Measurements from ENCODE around the gene RRP1B. TPM values are rescaled to one million over a fixed set of nuclear protein-coding genes. Genes with fewer than 3 reads are reported as not detected.

RRP1B gene
- total and polyA plus RNA-seq, 5 donors, result 4.7 to 12.5 (median 11.2) TPM

GRCh38 chr21:43737158-43737950 lies 78.0 kb downstream of the RRP1B start:
- DNase-seq (peak in 1 of 3 donors; percentile 51), ATAC-seq (no peak)
- Histone ChIP-seq H3K4me3 (ENCODE audit: low read length) (no peak overlapping the region), H3K4me1 (ENCODE audit: control insufficient read depth, insufficient read depth, low read length) (peaks cover 7% of the 10 kb centered on the region), H3K27ac (ENCODE audit: low read length) (no peak overlapping the region), H3K9me3 (ENCODE audit: control insufficient read depth, low read length) (no peaks in the 10 kb centered on the region), H3K27me3 (ENCODE audit: control insufficient read depth, insufficient read depth) (no peaks in the 10 kb centered on the region)
- intact Hi-C loops (cut with DNase I), result no loop called here
- 92% methylated on average over 35 of the region's 35 CpGs for WGBS

- Histone ChIP-seq H3K4me1 (ENCODE audit: control insufficient read depth, insufficient read depth, low read length) (peaks cover 2% of the 10 kb centered on the region), H3K27ac (ENCODE audit: low read length) (no peak overlapping the region), H3K27me3 (ENCODE audit: control insufficient read depth, insufficient read depth) (no peaks in the 10 kb centered on the region), H3K9me3 (ENCODE audit: control insufficient read depth, low read length) (no peaks in the 10 kb centered on the region), H3K4me3 (ENCODE audit: low read length) (no peak overlapping the region)
- ATAC-seq, result peak in 1 of 2 donors; percentile 25
- intact Hi-C loops (cut with DNase I), result loop anchor here in 1 of 4 donors (10.0 kb wide), 1 partner anchor 65 kb away; no protein-coding TSS in a partner anchor
- 89% methylated on average over 25 of the region's 25 CpGs for WGBS
- no peak for DNase-seq
These were observed 80.5 kb downstream of the RRP1B start for GRCh38 chr21:43739621-43740435.

- WGBS, result 45% methylated on average over 25 of the region's 25 CpGs
- H3K9me3 ChIP-seq (ENCODE audit: control insufficient read depth, low read length), result no peaks in the 10 kb centered on the region
- H3K4me1 ChIP-seq (ENCODE audit: control insufficient read depth, insufficient read depth, low read length), result no peaks in the 10 kb centered on the region
- intact Hi-C loops (cut with DNase I), result loop anchor here in 1 of 4 donors (10.0 kb wide), 1 partner anchor 66 kb away; no protein-coding TSS in a partner anchor
- DNase-seq, result peak in 1 of 3 donors; percentile 76
- ATAC-seq, result peak; percentile 29 to 36
- H3K4me3 ChIP-seq (ENCODE audit: low read length), result no peak overlapping the region
- no peak overlapping the region for H3K27ac ChIP-seq (ENCODE audit: low read length)
- no peaks in the 10 kb centered on the region for H3K27me3 ChIP-seq (ENCODE audit: control insufficient read depth, insufficient read depth)
These were observed 81.3 kb downstream of the RRP1B start for GRCh38 chr21:43740497-43741156.

GRCh38 chr21:43741423-43742096 lies 82.2 kb downstream of the RRP1B start:
- WGBS, result 73% methylated on average over 22 of the region's 28 CpGs
- no peak overlapping the region for H3K27ac ChIP-seq (ENCODE audit: low read length)
- no peak for ATAC-seq

GRCh38 chr21:43743947-43744346 lies 84.6 kb downstream of the RRP1B start:
- ATAC-seq (no peak), DNase-seq (no peak)
- Histone ChIP-seq H3K9me3 (ENCODE audit: control insufficient read depth, low read length) (no peaks in the 10 kb centered on the region), H3K4me3 (ENCODE audit: low read length) (no peak overlapping the region), H3K27me3 (ENCODE audit: control insufficient read depth, insufficient read depth) (no peaks in the 10 kb centered on the region), H3K4me1 (ENCODE audit: control insufficient read depth, insufficient read depth, low read length) (no peaks in the 10 kb centered on the region), H3K27ac (ENCODE audit: low read length) (no peak overlapping the region)
- intact Hi-C loops (cut with DNase I), result loop anchor here in 1 of 4 donors (10.0 kb wide), 1 partner anchor 69 kb away; no protein-coding TSS in a partner anchor
- WGBS, result 96% methylated on average over 8 of the region's 8 CpGs

More at GRCh38 chr21:43741423-43742096, 82.2 kb downstream of the RRP1B start:
- no peak for DNase-seq
- no peaks in the 10 kb centered on the region for H3K4me1 ChIP-seq (ENCODE audit: control insufficient read depth, insufficient read depth, low read length)
- intact Hi-C loops (cut with DNase I), result loop anchor here in 1 of 4 donors (10.0 kb wide), 1 partner anchor 67 kb away; no protein-coding TSS in a partner anchor
- H3K27me3 ChIP-seq (ENCODE audit: control insufficient read depth, insufficient read depth), result no peaks in the 10 kb centered on the region
- H3K9me3 ChIP-seq (ENCODE audit: control insufficient read depth, low read length), result no peaks in the 10 kb centered on the region
- H3K4me3 ChIP-seq (ENCODE audit: low read length), result no peak overlapping the region

- Histone ChIP-seq H3K9me3 (ENCODE audit: control insufficient read depth, low read length) (no peaks in the 10 kb centered on the region), H3K27ac (ENCODE audit: low read length) (no peak overlapping the region), H3K4me1 (ENCODE audit: control insufficient read depth, insufficient read depth, low read length) (no peaks in the 10 kb centered on the region), H3K4me3 (ENCODE audit: low read length) (no peak overlapping the region), H3K27me3 (ENCODE audit: control insufficient read depth, insufficient read depth) (no peaks in the 10 kb centered on the region)
- 98% methylated on average over 18 of the region's 18 CpGs for WGBS
- no peak for ATAC-seq
- intact Hi-C loops (cut with DNase I), result loop anchor here in 1 of 4 donors (10.0 kb wide), 1 partner anchor 70 kb away; no protein-coding TSS in a partner anchor
- DNase-seq, result no peak
These were observed 85.4 kb downstream of the RRP1B start for GRCh38 chr21:43744725-43745124.

Small RNA genes within 50 kb of the gene (microRNA-seq; reads per million reads assigned to microRNA genes)
- 0 reads per million in 2 donors for gene MIR6070

Other genes starting within 250 kb of the RRP1B start
- gene SIK1, start 232.4 kb upstream of the RRP1B start, total RNA-seq, result 10 to 100 TPM; 13.0 to 63.9 (median 19.4) TPM
- gene SIK1, start 232.4 kb upstream of the RRP1B start, polyA plus RNA-seq, result 7.7 TPM
- under 1 TPM; 0.21 to 0.42 (median 0.38) TPM for gene HSF2BP, start 72 bp upstream of the RRP1B start, total RNA-seq
- 0.18 TPM for gene HSF2BP, start 72 bp upstream of the RRP1B start, polyA plus RNA-seq
- 100 to 1,000 TPM in 1 of 4 donors, 10 to 100 TPM in 3; 74.9 to 102 (median 83.5) TPM for gene PDXK, start 59.6 kb downstream of the RRP1B start, total RNA-seq
- gene PDXK, start 59.6 kb downstream of the RRP1B start, polyA plus RNA-seq, result 53.3 TPM
- 10 to 100 TPM; 28.6 to 36.2 (median 31.8) TPM for gene CSTB, start 116.7 kb downstream of the RRP1B start, total RNA-seq
- 57.5 TPM for gene CSTB, start 116.7 kb downstream of the RRP1B start, polyA plus RNA-seq
- 10 to 100 TPM in 3 of 4 donors, 1 to 10 TPM in 1; 9.6 to 12.9 (median 11.1) TPM for gene RRP1, start 130.0 kb downstream of the RRP1B start, total RNA-seq
- gene RRP1, start 130.0 kb downstream of the RRP1B start, polyA plus RNA-seq, result 7.2 TPM
- 10 to 100 TPM; 50.6 to 71.1 (median 62.5) TPM for gene AGPAT3, start 205.7 kb downstream of the RRP1B start, total RNA-seq
- 32.0 TPM for gene AGPAT3, start 205.7 kb downstream of the RRP1B start, polyA plus RNA-seq

Data from right cardiac atrium (tissue), 5 donors.